ENCODE results near the gene TNIK. TPM values are rescaled to one million over a fixed set of nuclear protein-coding genes. Genes with fewer than 3 reads are reported as not detected.

TNIK gene
- total RNA-seq, 1 experiment from 2014 or later = 8.7 TPM

- no peak for DNase-seq (ENCODE audit: low read depth)
Measured at GRCh38 chr3:171044835-171045793, 415.1 kb downstream of the TNIK start.

GRCh38 chr3:171044384-171044783 lies 415.8 kb downstream of the TNIK start:
- no peak for DNase-seq (ENCODE audit: low read depth)

- no peak for DNase-seq (ENCODE audit: low read depth)
Measured at GRCh38 chr3:171039674-171040073, 420.5 kb downstream of the TNIK start.

GRCh38 chr3:171038342-171038741 lies 421.9 kb downstream of the TNIK start:
- DNase-seq (ENCODE audit: low read depth) = no peak

- peak; percentile 83 for DNase-seq (ENCODE audit: low read depth)
Measured at GRCh38 chr3:171028779-171029232, 431.4 kb downstream of the TNIK start.

GRCh38 chr3:171028025-171028778 lies 432.0 kb downstream of the TNIK start:
- peak; percentile 91 for DNase-seq (ENCODE audit: low read depth)

- DNase-seq (ENCODE audit: low read depth) = no peak
Measured at GRCh38 chr3:171026597-171027293, 433.5 kb downstream of the TNIK start, which contains the start of gene SLC2A2. Gene SLC2A2, minus strand, starts transcription at chr3:171026720. Its CDS starts 50 bp downstream, at chr3:171026670.

GRCh38 chr3:171023566-171023965 lies 436.6 kb downstream of the TNIK start:
- DNase-seq (ENCODE audit: low read depth) = no peak

- no peak for DNase-seq (ENCODE audit: low read depth)
Measured at GRCh38 chr3:171021377-171021776, 438.8 kb downstream of the TNIK start.

GRCh38 chr3:171018156-171018935 lies 441.9 kb downstream of the TNIK start:
- no peak for DNase-seq (ENCODE audit: low read depth)

- no peak for DNase-seq (ENCODE audit: low read depth)
Measured at GRCh38 chr3:171013822-171014748, 446.1 kb downstream of the TNIK start.

GRCh38 chr3:171011873-171012336 lies 448.3 kb downstream of the TNIK start:
- no peak for DNase-seq (ENCODE audit: low read depth)

Measured in Daoy (cell line).